HepG2 (cell line): Measurements from ENCODE around the gene CHMP6. TPM values are rescaled to one million over a fixed set of nuclear protein-coding genes. Genes with fewer than 3 reads are reported as not detected.

Experiments used
- ATM ChIP-seq: fragments of 450-650 bp; IDR thresholded peaks from 2 replicates; pipeline ENCODE4 v1.7.1; 2017; ENCODE audit warnings: mild to moderate bottlenecking, borderline replicate concordance
- CBX2 ChIP-seq, 2 experiments: fragments of 200-600 bp in 1 of 2; sonication (generic); formaldehyde crosslinking in 1 of 2; IDR thresholded peaks; 2 replicates each; pipeline versions ENCODE4 v1.7.0 to v1.8.1; 2018 to 2022; ENCODE audit warnings: low read depth in 2 of 2, low read length in 1 of 2, mild to moderate bottlenecking in 1 of 2, missing genetic modification reagents in 1 of 2
- CHD4 ChIP-seq: fragments of 200-600 bp; sonication (generic); IDR thresholded peaks from 2 replicates; pipeline ENCODE4 v1.7.0; 2017; ENCODE audit warnings: mild to moderate bottlenecking, low read length, borderline replicate concordance
- CREB3 ChIP-seq: sonication (generic); formaldehyde crosslinking; IDR thresholded peaks from 2 replicates; pipeline ENCODE4 v1.5.0; 2020; ENCODE audit warnings: missing genetic modification reagents
- DMAP1 ChIP-seq: IDR thresholded peaks from 2 replicates; pipeline ENCODE4 v1.6.1; 2016
- DNMT1 ChIP-seq: sonication (generic); formaldehyde crosslinking; IDR thresholded peaks from 2 replicates; pipeline ENCODE4 v1.5.1; 2020; ENCODE audit warnings: mild to moderate bottlenecking, missing genetic modification reagents
- MAFG ChIP-seq: sonication (generic); formaldehyde crosslinking; IDR thresholded peaks from 2 replicates; pipeline ENCODE4 v1.5.1; 2020; ENCODE audit warnings: mild to moderate bottlenecking, missing genetic modification reagents
- MLLT10 ChIP-seq: sonication (generic); formaldehyde crosslinking; IDR thresholded peaks from 2 replicates; pipeline ENCODE4 v1.4.0; 2020; ENCODE audit warnings: missing genetic modification reagents
- NFAT5 ChIP-seq: sonication (generic); formaldehyde crosslinking; IDR thresholded peaks from 2 replicates; pipeline ENCODE4 v1.4.0; 2020; ENCODE audit warnings: missing genetic modification reagents
- PAX8 ChIP-seq: sonication (generic); formaldehyde crosslinking; IDR thresholded peaks from 2 replicates; pipeline ENCODE4 v1.8.0; 2022; ENCODE audit warnings: mild to moderate bottlenecking, missing genetic modification reagents, borderline replicate concordance
- RCOR2 ChIP-seq: IDR thresholded peaks from 2 replicates; pipeline ENCODE4 v1.6.1; 2016; ENCODE audit warnings: missing biosample characterization, missing genetic modification reagents
- ZNF589 ChIP-seq: sonication (generic); formaldehyde crosslinking; conservative IDR thresholded peaks from 2 replicates; pipeline ENCODE4 v1.8.0; 2022; ENCODE audit warnings: mild to moderate bottlenecking, moderate library complexity, missing genetic modification reagents
- ZNF678 ChIP-seq: sonication (generic); formaldehyde crosslinking; IDR thresholded peaks from 2 replicates; pipeline ENCODE4 v1.4.0; 2020; ENCODE audit warnings: mild to moderate bottlenecking, missing genetic modification reagents
- polyA plus RNA-seq, 8 experiments: library from polyadenylated mRNA; depleted of rRNA in 3 of 8; stranded (reverse) in 7 of 8; unstranded in 1 of 8; fragments of >200 nt; fragmentation: Illumina TruSeq in 4 of 8; extraction: Trizol in 4 of 8; gene quantifications; 2 replicates each; pipeline versions ENCODE4 v1.2.1 to v1.2.3, GENCODE V29; 2011 to 2016; ENCODE audit warnings: low read depth in 4 of 8, missing spikeins in 1 of 8, mixed read lengths in 1 of 8; ENCODE audit not compliant: insufficient read depth in 1 of 8
- total RNA-seq, 5 experiments: library from RNA; depleted of rRNA; stranded (reverse); fragments of >200 nt; fragmentation: Illumina TruSeq; extraction: Trizol; gene quantifications; 2 replicates each; pipeline ENCODE4 v1.2.3, GENCODE V29; 2016; ENCODE audit warnings: low read depth in 1 of 5
- TF ChIP-seq, protein P1 (sequence below): sonication (generic); formaldehyde crosslinking; IDR thresholded peaks from 2 replicates; pipeline ENCODE4 v1.4.0; 2020; ENCODE audit warnings: missing genetic modification reagents, borderline replicate concordance
- TF ChIP-seq, protein P2 (sequence below): sonication (generic); formaldehyde crosslinking; IDR thresholded peaks from 2 replicates; pipeline ENCODE4 v1.8.1; 2023; ENCODE audit warnings: mild to moderate bottlenecking, moderate library complexity, missing genetic modification reagents
- TF ChIP-seq, protein P3 (sequence below): sonication (generic); formaldehyde crosslinking; IDR thresholded peaks from 2 replicates; pipeline ENCODE4 v1.4.0; 2020; ENCODE audit warnings: missing genetic modification reagents, mild to moderate bottlenecking, borderline replicate concordance

CHMP6 gene
- total and polyA plus RNA-seq, 2 of the 13 experiments (the other 11 are each of a cell fraction or from before 2014, with no cell fraction given): 11.1 to 24.2 TPM

DNA sequence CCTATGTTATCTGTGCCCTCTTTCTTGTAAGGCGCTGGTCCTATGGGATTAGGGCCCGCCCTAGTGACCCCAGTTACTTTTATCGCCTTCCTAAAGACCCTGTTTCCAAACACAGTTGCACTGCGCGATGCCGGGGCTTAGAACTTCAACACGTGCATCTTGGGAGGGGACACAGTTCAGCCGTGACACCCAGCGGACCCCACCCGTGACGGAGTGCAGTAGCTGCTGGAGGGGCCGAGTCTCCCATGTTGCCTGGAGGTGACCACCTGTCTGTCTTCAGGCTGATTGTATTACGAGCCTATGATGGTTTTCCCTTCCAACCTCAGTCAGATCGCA is 52.8 kb downstream of the CHMP6 start (continued):
- TF ChIP-seq, protein P1, sequence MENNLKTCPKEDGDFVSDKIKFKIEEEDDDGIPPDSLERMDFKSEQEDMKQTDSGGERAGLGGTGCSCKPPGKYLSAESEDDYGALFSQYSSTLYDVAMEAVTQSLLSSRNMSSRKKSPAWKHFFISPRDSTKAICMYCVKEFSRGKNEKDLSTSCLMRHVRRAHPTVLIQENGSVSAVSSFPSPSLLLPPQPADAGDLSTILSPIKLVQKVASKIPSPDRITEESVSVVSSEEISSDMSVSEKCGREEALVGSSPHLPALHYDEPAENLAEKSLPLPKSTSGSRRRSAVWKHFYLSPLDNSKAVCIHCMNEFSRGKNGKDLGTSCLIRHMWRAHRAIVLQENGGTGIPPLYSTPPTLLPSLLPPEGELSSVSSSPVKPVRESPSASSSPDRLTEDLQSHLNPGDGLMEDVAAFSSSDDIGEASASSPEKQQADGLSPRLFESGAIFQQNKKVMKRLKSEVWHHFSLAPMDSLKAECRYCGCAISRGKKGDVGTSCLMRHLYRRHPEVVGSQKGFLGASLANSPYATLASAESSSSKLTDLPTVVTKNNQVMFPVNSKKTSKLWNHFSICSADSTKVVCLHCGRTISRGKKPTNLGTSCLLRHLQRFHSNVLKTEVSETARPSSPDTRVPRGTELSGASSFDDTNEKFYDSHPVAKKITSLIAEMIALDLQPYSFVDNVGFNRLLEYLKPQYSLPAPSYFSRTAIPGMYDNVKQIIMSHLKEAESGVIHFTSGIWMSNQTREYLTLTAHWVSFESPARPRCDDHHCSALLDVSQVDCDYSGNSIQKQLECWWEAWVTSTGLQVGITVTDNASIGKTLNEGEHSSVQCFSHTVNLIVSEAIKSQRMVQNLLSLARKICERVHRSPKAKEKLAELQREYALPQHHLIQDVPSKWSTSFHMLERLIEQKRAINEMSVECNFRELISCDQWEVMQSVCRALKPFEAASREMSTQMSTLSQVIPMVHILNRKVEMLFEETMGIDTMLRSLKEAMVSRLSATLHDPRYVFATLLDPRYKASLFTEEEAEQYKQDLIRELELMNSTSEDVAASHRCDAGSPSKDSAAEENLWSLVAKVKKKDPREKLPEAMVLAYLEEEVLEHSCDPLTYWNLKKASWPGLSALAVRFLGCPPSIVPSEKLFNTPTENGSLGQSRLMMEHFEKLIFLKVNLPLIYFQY (CRISPR knock-in tag): no peak
- TF ChIP-seq MAFG (CRISPR knock-in tag) (no peak), CREB3 (CRISPR knock-in tag) (no peak), ZNF678 (CRISPR knock-in tag) (peak; percentile 19; the same call in 1 of the 2 replicates), ZNF589 (no peak), PAX8 (0 out of 2 replicates have a peak, but pooled peaks have one; percentile 67), ATM (no peak), RCOR2 (CRISPR knock-in tag) (no peak), NFAT5 (CRISPR knock-in tag) (no peak), DNMT1 (CRISPR knock-in tag) (no peak), CHD4 (peak; percentile 22; the same call in 1 of the 2 replicates), DMAP1 (CRISPR knock-in tag) (no peak), MLLT10 (no peak), CBX2 (IDR thresholded peaks at IDR 0.05; ENCODE audit: low read depth, low read length) (no peak), CBX2 (CRISPR knock-in tag; IDR thresholded peaks at IDR 0.05; ENCODE audit: low read depth) (no peak)
- TF ChIP-seq, protein P2, sequence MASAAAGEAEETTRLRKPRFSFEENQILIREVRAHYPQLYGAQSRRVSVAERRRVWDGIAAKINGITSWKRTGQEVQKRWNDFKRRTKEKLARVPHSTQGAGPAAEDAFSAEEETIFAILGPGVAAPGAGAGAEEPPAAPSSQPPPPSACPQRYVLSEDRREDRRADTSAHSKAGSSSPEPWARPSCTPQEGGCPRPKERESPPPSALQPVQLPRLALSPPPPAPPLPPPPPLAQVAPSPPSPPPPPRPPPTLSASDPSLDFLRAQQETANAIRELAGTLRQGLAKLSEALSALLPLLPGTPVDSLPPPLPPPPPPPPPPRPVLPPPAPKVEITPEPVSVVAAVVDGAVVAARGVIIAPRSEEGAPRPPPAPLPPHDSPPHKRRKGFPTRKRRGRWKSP: no peak
- TF ChIP-seq, protein P3, sequence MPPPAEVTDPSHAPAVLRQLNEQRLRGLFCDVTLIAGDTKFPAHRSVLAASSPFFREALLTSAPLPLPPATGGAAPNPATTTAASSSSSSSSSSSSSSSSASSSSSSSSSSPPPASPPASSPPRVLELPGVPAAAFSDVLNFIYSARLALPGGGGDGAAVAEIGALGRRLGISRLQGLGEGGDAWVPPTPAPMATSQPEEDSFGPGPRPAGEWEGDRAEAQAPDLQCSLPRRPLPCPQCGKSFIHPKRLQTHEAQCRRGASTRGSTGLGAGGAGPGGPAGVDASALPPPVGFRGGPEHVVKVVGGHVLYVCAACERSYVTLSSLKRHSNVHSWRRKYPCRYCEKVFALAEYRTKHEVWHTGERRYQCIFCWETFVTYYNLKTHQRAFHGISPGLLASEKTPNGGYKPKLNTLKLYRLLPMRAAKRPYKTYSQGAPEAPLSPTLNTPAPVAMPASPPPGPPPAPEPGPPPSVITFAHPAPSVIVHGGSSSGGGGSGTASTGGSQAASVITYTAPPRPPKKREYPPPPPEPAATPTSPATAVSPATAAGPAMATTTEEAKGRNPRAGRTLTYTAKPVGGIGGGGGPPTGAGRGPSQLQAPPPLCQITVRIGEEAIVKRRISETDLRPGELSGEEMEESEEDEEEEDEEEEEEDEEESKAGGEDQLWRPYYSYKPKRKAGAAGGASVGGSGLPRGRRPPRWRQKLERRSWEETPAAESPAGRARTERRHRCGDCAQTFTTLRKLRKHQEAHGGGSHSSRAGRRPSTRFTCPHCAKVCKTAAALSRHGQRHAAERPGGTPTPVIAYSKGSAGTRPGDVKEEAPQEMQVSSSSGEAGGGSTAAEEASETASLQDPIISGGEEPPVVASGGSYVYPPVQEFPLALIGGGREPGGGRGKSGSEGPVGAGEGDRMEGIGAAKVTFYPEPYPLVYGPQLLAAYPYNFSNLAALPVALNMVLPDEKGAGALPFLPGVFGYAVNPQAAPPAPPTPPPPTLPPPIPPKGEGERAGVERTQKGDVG: no peak
